ENCODE results near the gene FGFBP3. TPM values are rescaled to one million over a fixed set of nuclear protein-coding genes. Genes with fewer than 3 reads are reported as not detected.

FGFBP3 gene
- total and polyA plus RNA-seq, 7 experiments from 2014 or later, result 1.1 to 7.7 (median 2.1) TPM

- CTCF ChIA-PET, result interaction anchor here (0.6 kb wide), 1 partner anchor 118 kb away, joined by 3 read pairs; no protein-coding TSS in a partner anchor
- no peaks in the 10 kb centered on the region for H3K4me1 ChIP-seq (ENCODE audit: control insufficient read depth in 2 of 2, insufficient read depth in 2 of 2, low read length in 2 of 2)
- DNase-seq, result no peak
- POLR2A ChIA-PET, result interaction anchor here (1.0 kb wide), 1 partner anchor 31 kb away, joined by 4 read pairs; no protein-coding TSS in a partner anchor
- peaks cover 0 to 17% (median 6%) of the 10 kb centered on the region in 3 experiments for H3K36me3 ChIP-seq (ENCODE audit: control insufficient read depth in 2 of 3, insufficient read depth in 3 of 3, low read length in 3 of 3)
- Mint-ChIP-seq H3K9me3 (no peaks in the 10 kb centered on the region), H3K27me3 (no peaks in the 10 kb centered on the region), H3K4me3 (no peak overlapping the region), H3K36me3 (peaks cover 10 to 47% (median 25%) of the 10 kb centered on the region in 5 donors), H3K27ac (no peak overlapping the region), H3K4me1 (peaks cover 8 to 36% (median 31%) of the 10 kb centered on the region in 7 donors)
- ATAC-seq, result no peak
- H3K27ac ChIP-seq (ENCODE audit: low read depth, low read length), result no peak overlapping the region
- no peak overlapping the region for H3K4me3 ChIP-seq (ENCODE audit: low read length)
- intact Hi-C loops (cut with micrococcal nuclease), result no loop called here
- H3K9me3 ChIP-seq (ENCODE audit: control insufficient read depth in 2 of 3, low read length in 3 of 3), result no peaks in the 10 kb centered on the region
- no peaks in the 10 kb centered on the region for H3K27me3 ChIP-seq (ENCODE audit: control insufficient read depth in 2 of 2, insufficient read depth in 2 of 2, low read length in 2 of 2)
Measured at GRCh38 chr10:91939653-91940052, 30.4 kb upstream of the FGFBP3 start.

- Mint-ChIP-seq H3K36me3 (peaks cover 11 to 51% (median 26%) of the 10 kb centered on the region in 5 donors), H3K27ac (no peak overlapping the region), H3K4me3 (no peak overlapping the region), H3K9me3 (no peaks in the 10 kb centered on the region), H3K27me3 (no peaks in the 10 kb centered on the region), H3K4me1 (peaks cover 37 to 68% (median 66%) of the 10 kb centered on the region in 7 donors)
- peaks cover 0 to 2% of the 10 kb centered on the region in 2 donors for H3K4me1 ChIP-seq (ENCODE audit: control insufficient read depth in 2 of 2, insufficient read depth in 2 of 2, low read length in 2 of 2)
- no peak overlapping the region for H3K4me3 ChIP-seq (ENCODE audit: low read length)
- DNase-seq (no peak), ATAC-seq (no peak)
- H3K36me3 ChIP-seq (ENCODE audit: control insufficient read depth in 2 of 3, insufficient read depth in 3 of 3, low read length in 3 of 3), result peaks cover 0 to 26% (median 6%) of the 10 kb centered on the region in 3 experiments
- H3K27ac ChIP-seq (ENCODE audit: low read depth, low read length), result no peak overlapping the region
- intact Hi-C loops (cut with micrococcal nuclease), result no loop called here
- H3K9me3 ChIP-seq (ENCODE audit: control insufficient read depth in 2 of 3, low read length in 3 of 3), result no peaks in the 10 kb centered on the region
- H3K27me3 ChIP-seq (ENCODE audit: control insufficient read depth in 2 of 2, insufficient read depth in 2 of 2, low read length in 2 of 2), result no peaks in the 10 kb centered on the region
- ChIA-PET CTCF (interaction anchor here (0.6 kb wide), 1 partner anchor 14 kb away, joined by 4 read pairs; no protein-coding TSS in a partner anchor), POLR2A (no interaction called here)
Measured at GRCh38 chr10:91935886-91936285, 26.6 kb upstream of the FGFBP3 start.

- Mint-ChIP-seq H3K4me1 (peaks cover 39 to 80% (median 71%) of the 10 kb centered on the region in 7 donors), H3K36me3 (peaks cover 11 to 45% (median 24%) of the 10 kb centered on the region in 5 donors), H3K9me3 (no peaks in the 10 kb centered on the region), H3K27ac (no peak overlapping the region), H3K27me3 (no peaks in the 10 kb centered on the region), H3K4me3 (peak overlapping the region in 3 of 10 donors; percentile 6 to 13 (median 10))
- Histone ChIP-seq H3K9me3 (ENCODE audit: control insufficient read depth in 2 of 3, low read length in 3 of 3) (no peaks in the 10 kb centered on the region), H3K27ac (ENCODE audit: low read depth, low read length) (no peak overlapping the region), H3K27me3 (ENCODE audit: control insufficient read depth in 2 of 2, insufficient read depth in 2 of 2, low read length in 2 of 2) (no peaks in the 10 kb centered on the region), H3K4me1 (ENCODE audit: control insufficient read depth in 2 of 2, insufficient read depth in 2 of 2, low read length in 2 of 2) (peaks cover 0 to 15% of the 10 kb centered on the region in 2 donors), H3K36me3 (ENCODE audit: control insufficient read depth in 2 of 3, insufficient read depth in 3 of 3, low read length in 3 of 3) (peaks cover 0 to 26% (median 6%) of the 10 kb centered on the region in 3 experiments), H3K4me3 (ENCODE audit: low read length) (no peak overlapping the region)
- DNase-seq (no peak), ATAC-seq (peak; percentile 17)
- CTCF ChIA-PET, result interaction anchor here (1.9 kb wide), 1 partner anchor 31 kb away, joined by 7 read pairs; no protein-coding TSS in a partner anchor
- intact Hi-C loops (cut with micrococcal nuclease), result no loop called here
- POLR2A ChIA-PET, result interaction anchor here (1.3 kb wide), 1 partner anchor 9 kb away, joined by 3 read pairs; the partner anchor contains the start of gene BTAF1
Measured at GRCh38 chr10:91932737-91933136, 23.5 kb upstream of the FGFBP3 start.

GRCh38 chr10:91931526-91932190 is 22.4 kb upstream of the FGFBP3 start:
- intact Hi-C loops (cut with micrococcal nuclease), result no loop called here
- Mint-ChIP-seq H3K4me1 (peaks cover 46 to 81% (median 74%) of the 10 kb centered on the region in 7 donors), H3K27me3 (no peaks in the 10 kb centered on the region), H3K9me3 (no peaks in the 10 kb centered on the region), H3K4me3 (peak overlapping the region in 4 of 10 donors; percentile 20 to 51 (median 30)), H3K27ac (peak overlapping the region in 3 of 9 donors; percentile 10 to 29 (median 20)), H3K36me3 (peaks cover 11 to 39% (median 24%) of the 10 kb centered on the region in 5 donors)
- peak; percentile 13 for ATAC-seq
- Histone ChIP-seq H3K4me3 (ENCODE audit: low read length) (no peak overlapping the region), H3K27ac (ENCODE audit: low read depth, low read length) (no peak overlapping the region), H3K27me3 (ENCODE audit: control insufficient read depth in 2 of 2, insufficient read depth in 2 of 2, low read length in 2 of 2) (no peaks in the 10 kb centered on the region), H3K9me3 (ENCODE audit: control insufficient read depth in 2 of 3, low read length in 3 of 3) (no peaks in the 10 kb centered on the region), H3K36me3 (ENCODE audit: control insufficient read depth in 2 of 3, insufficient read depth in 3 of 3, low read length in 3 of 3) (peaks cover 0 to 22% (median 6%) of the 10 kb centered on the region in 3 experiments), H3K4me1 (ENCODE audit: control insufficient read depth in 2 of 2, insufficient read depth in 2 of 2, low read length in 2 of 2) (peaks cover 0 to 15% of the 10 kb centered on the region in 2 donors)
- DNase-seq, result no peak
- CTCF ChIA-PET, result interaction anchor here (1.9 kb wide), 1 partner anchor 32 kb away, joined by 7 read pairs; no protein-coding TSS in a partner anchor
- POLR2A ChIA-PET, result no interaction called here

- intact Hi-C loops (cut with micrococcal nuclease), result no loop called here
Measured at GRCh38 chr10:91930939-91931338, 21.7 kb upstream of the FGFBP3 start.

GRCh38 chr10:91925022-91925320 is 15.7 kb upstream of the FGFBP3 start:
- Mint-ChIP-seq H3K27me3 (no peaks in the 10 kb centered on the region), H3K36me3 (peaks cover 4 to 12% (median 9%) of the 10 kb centered on the region in 5 donors), H3K4me3 (peak overlapping the region; percentile 91 to 100 (median 96)), H3K27ac (peak overlapping the region in 3 of 9 donors; percentile 97 to 99 (median 97)), H3K4me1 (peaks cover 24 to 73% (median 54%) of the 10 kb centered on the region in 7 donors), H3K9me3 (no peaks in the 10 kb centered on the region)
- intact Hi-C loops (cut with micrococcal nuclease), result loop anchor here (2.0 to 10.0 kb wide), 3 partner anchors 20 to 1970 kb away; partner anchors contain the start of genes PCGF5 (in 1 of the 2) and SLC35G1 (in 1 of the 2)
- ChIA-PET POLR2A (interaction anchor here (2.0 to 8.2 kb wide), 2 partner anchors 17 to 129 kb away, joined by 11 to 61 read pairs; partner anchors contain the start of gene FGFBP3), CTCF (no interaction called here)
- no peaks in the 10 kb centered on the region for H3K27me3 ChIP-seq (ENCODE audit: control insufficient read depth in 2 of 2, insufficient read depth in 2 of 2, low read length in 2 of 2)
- peaks cover 0 to 6% (median 0%) of the 10 kb centered on the region in 3 experiments for H3K36me3 ChIP-seq (ENCODE audit: control insufficient read depth in 2 of 3, insufficient read depth in 3 of 3, low read length in 3 of 3)
- peak overlapping the region; percentile 70 for H3K4me3 ChIP-seq (ENCODE audit: low read length)
- no peak for DNase-seq
- ATAC-seq, result no peak
- no peaks in the 10 kb centered on the region for H3K9me3 ChIP-seq (ENCODE audit: control insufficient read depth in 2 of 3, low read length in 3 of 3)
- H3K27ac ChIP-seq (ENCODE audit: low read depth, low read length), result no peak overlapping the region
- H3K4me1 ChIP-seq (ENCODE audit: control insufficient read depth in 2 of 2, insufficient read depth in 2 of 2, low read length in 2 of 2), result peaks cover 9 to 31% of the 10 kb centered on the region in 2 donors

More at GRCh38 chr10:91930939-91931338, 21.7 kb upstream of the FGFBP3 start:
- Mint-ChIP-seq H3K4me1 (peaks cover 46 to 83% (median 75%) of the 10 kb centered on the region in 7 donors), H3K36me3 (peaks cover 10 to 37% (median 21%) of the 10 kb centered on the region in 5 donors), H3K9me3 (no peaks in the 10 kb centered on the region), H3K27ac (no peak overlapping the region), H3K27me3 (no peaks in the 10 kb centered on the region), H3K4me3 (peak overlapping the region in 1 of 10 donors; percentile 26)
- Histone ChIP-seq H3K4me3 (ENCODE audit: low read length) (no peak overlapping the region), H3K4me1 (ENCODE audit: control insufficient read depth in 2 of 2, insufficient read depth in 2 of 2, low read length in 2 of 2) (peaks cover 0 to 22% of the 10 kb centered on the region in 2 donors), H3K36me3 (ENCODE audit: control insufficient read depth in 2 of 3, insufficient read depth in 3 of 3, low read length in 3 of 3) (peaks cover 0 to 15% (median under 1%) of the 10 kb centered on the region in 3 experiments), H3K9me3 (ENCODE audit: control insufficient read depth in 2 of 3, low read length in 3 of 3) (no peaks in the 10 kb centered on the region), H3K27ac (ENCODE audit: low read depth, low read length) (no peak overlapping the region), H3K27me3 (ENCODE audit: control insufficient read depth in 2 of 2, insufficient read depth in 2 of 2, low read length in 2 of 2) (no peaks in the 10 kb centered on the region)
- CTCF ChIA-PET, result interaction anchor here (0.6 to 1.9 kb wide), 2 partner anchors 33 to 1574 kb away, joined by 3 to 7 read pairs; no protein-coding TSS in a partner anchor
- DNase-seq (no peak), ATAC-seq (no peak)
- POLR2A ChIA-PET, result no interaction called here
